CD14-positive monocyte (primary cell): ENCODE data around the gene SLC2A6. TPM values are rescaled to one million over a fixed set of nuclear protein-coding genes. Genes with fewer than 3 reads are reported as not detected.

ENCODE experiments used
- DNase-seq, 3 donors: peaks; one replicate each; pipeline ENCODE4 v3.0.0-alpha.2; 2011 to 2022
- H2AFZ ChIP-seq: 2 replicates; pipeline ENCODE4 v1.6.0; 2012; ENCODE audit warnings: mild to moderate bottlenecking, low read depth, low read length, inconsistent platforms; ENCODE audit not compliant: insufficient read depth, poor library complexity, severe bottlenecking
- H3K27ac ChIP-seq, 2 donors: 1 replicate in 1 of 2; 2 replicates in 1 of 2; pipeline ENCODE4 v1.5.1; 2012 to 2013; ENCODE audit warnings: low read length in 2 of 2, control low read depth in 1 of 2, inconsistent platforms in 1 of 2, low read depth in 1 of 2, mild to moderate bottlenecking in 1 of 2
- H3K27me3 ChIP-seq, 2 donors: one replicate each; pipeline versions ENCODE4 v1.6.0 to v1.6.1; 2011 to 2013; ENCODE audit warnings: low read length in 2 of 2; ENCODE audit not compliant: control insufficient read depth in 2 of 2, insufficient read depth in 2 of 2
- H3K36me3 ChIP-seq, 2 donors: replicated peaks in 1 of 2; 1 replicate in 1 of 2; 2 replicates in 1 of 2; pipeline versions ENCODE4 v1.5.1 to v1.6.1; 2012 to 2013; ENCODE audit warnings: low read length in 2 of 2, control low read depth in 1 of 2, inconsistent platforms in 1 of 2, mild to moderate bottlenecking in 1 of 2; ENCODE audit not compliant: insufficient read depth in 2 of 2, control insufficient read depth in 1 of 2
- H3K4me1 ChIP-seq, 2 donors: 1 replicate in 1 of 2; 2 replicates in 1 of 2; pipeline versions ENCODE4 v1.5.1 to v1.6.1; 2012 to 2013; ENCODE audit warnings: low read length in 2 of 2, control low read depth in 1 of 2, inconsistent platforms in 1 of 2, mild to moderate bottlenecking in 1 of 2, moderate library complexity in 1 of 2; ENCODE audit not compliant: insufficient read depth in 2 of 2, control insufficient read depth in 1 of 2
- H3K4me2 ChIP-seq: replicated peaks from 2 replicates; pipeline ENCODE3; 2012; ENCODE audit warnings: low read length, moderate library complexity, mild to moderate bottlenecking; ENCODE audit not compliant: poor library complexity, severe bottlenecking; ENCODE audit errors: extremely low read depth
- H3K4me3 ChIP-seq, 3 experiments: fragments of 200-600 bp in 1 of 3; sonication (generic) in 1 of 3; replicated peaks in 1 of 3; 1 replicate in 2 of 3; 2 replicates in 1 of 3; pipeline ENCODE4 v1.5.1; 2011 to 2013; ENCODE audit warnings: low read length in 3 of 3, mild to moderate bottlenecking in 3 of 3, control low read depth in 2 of 3, low read depth in 2 of 3, inconsistent platforms in 1 of 3, moderate library complexity in 1 of 3
- H3K79me2 ChIP-seq: 2 replicates; pipeline ENCODE4 v1.6.0; 2012; ENCODE audit warnings: mild to moderate bottlenecking, control low read depth, inconsistent platforms, low read length, moderate library complexity; ENCODE audit not compliant: insufficient read depth
- H3K9ac ChIP-seq: 2 replicates; pipeline ENCODE4 v1.6.0; 2017; ENCODE audit warnings: low read length, mild to moderate bottlenecking; ENCODE audit not compliant: insufficient read depth, poor library complexity, severe bottlenecking
- H3K9me3 ChIP-seq, 2 donors: replicated peaks in 1 of 2; 1 replicate in 1 of 2; 2 replicates in 1 of 2; pipeline versions ENCODE4 v1.5.1 to v1.6.1; 2012 to 2013; ENCODE audit warnings: low read length in 2 of 2, control low read depth in 1 of 2; ENCODE audit not compliant: control insufficient read depth in 1 of 2, insufficient read depth in 1 of 2
- H4K20me1 ChIP-seq: 2 replicates; pipeline ENCODE4 v1.6.0; 2012; ENCODE audit warnings: mild to moderate bottlenecking, low read length, control low read depth, moderate library complexity; ENCODE audit not compliant: insufficient read depth
- H3K27ac Mint-ChIP-seq, 7 donors: one replicate each; pipeline ENCODE4 v1.8.0; 2020; ENCODE audit warnings: mild to moderate bottlenecking in 7 of 7, mixed read lengths in 7 of 7, moderate library complexity in 6 of 7, inconsistent platforms in 2 of 7
- H3K27me3 Mint-ChIP-seq, 3 donors: one replicate each; pipeline ENCODE4 v1.8.0; 2021 to 2022; ENCODE audit warnings: low read depth in 3 of 3, mild to moderate bottlenecking in 3 of 3, mixed read lengths in 3 of 3, moderate library complexity in 3 of 3, inconsistent platforms in 1 of 3
- H3K36me3 Mint-ChIP-seq, 2 donors: one replicate each; pipeline ENCODE4 v1.8.0; 2020; ENCODE audit warnings: mixed read lengths in 2 of 2, inconsistent platforms in 1 of 2, mild to moderate bottlenecking in 1 of 2
- H3K4me1 Mint-ChIP-seq: one replicate; pipeline ENCODE4 v1.8.0; 2020; ENCODE audit warnings: mild to moderate bottlenecking, mixed read lengths
- H3K4me3 Mint-ChIP-seq, 2 donors: one replicate each; pipeline ENCODE4 v1.8.0; 2020; ENCODE audit warnings: mild to moderate bottlenecking in 2 of 2, mixed read lengths in 2 of 2, moderate library complexity in 1 of 2
- H3K9me3 Mint-ChIP-seq, 7 donors: one replicate each; pipeline ENCODE4 v1.8.0; 2020 to 2022; ENCODE audit warnings: mixed read lengths in 7 of 7, mild to moderate bottlenecking in 6 of 7, moderate library complexity in 6 of 7, inconsistent platforms in 2 of 7
- WGBS: methylation state at CpG from one replicate; pipeline ENCODE4 v1.1.5; 2013; ENCODE audit warnings: missing lambda C conversion rate; ENCODE audit not compliant: insufficient coverage; 5-methylcytosine and 5-hydroxymethylcytosine counted together
- intact Hi-C, 2 donors: fragments of 100-400 bp; cut with micrococcal nuclease; formaldehyde crosslinking; loops; one replicate each; pipeline versions ENCODE4 v1.15.0 to v1.15.1; 2023
- polyA plus RNA-seq, 3 donors: library from polyadenylated mRNA; depleted of rRNA in 1 of 3; unstranded in 2 of 3; stranded (reverse) in 1 of 3; fragments of 300-500 nt in 2 of 3; fragments of >200 nt in 1 of 3; fragmentation: Illumina TruSeq in 2 of 3; gene quantifications; 1 replicate in 2 of 3; 2 replicates in 1 of 3; pipeline ENCODE4 v1.2.3, GENCODE V29; 2012 to 2021
- TF ChIP-seq, protein P1 (sequence below): fragments of 200-600 bp; IDR thresholded peaks from one replicate; pipeline ENCODE4 v1.8.0; 2022; ENCODE audit warnings: antibody characterized with exemption, mild to moderate bottlenecking

The SLC2A6 gene
- polyA plus RNA-seq, 3 donors: 43.2 to 127 (median 60.4) TPM

DNA sequence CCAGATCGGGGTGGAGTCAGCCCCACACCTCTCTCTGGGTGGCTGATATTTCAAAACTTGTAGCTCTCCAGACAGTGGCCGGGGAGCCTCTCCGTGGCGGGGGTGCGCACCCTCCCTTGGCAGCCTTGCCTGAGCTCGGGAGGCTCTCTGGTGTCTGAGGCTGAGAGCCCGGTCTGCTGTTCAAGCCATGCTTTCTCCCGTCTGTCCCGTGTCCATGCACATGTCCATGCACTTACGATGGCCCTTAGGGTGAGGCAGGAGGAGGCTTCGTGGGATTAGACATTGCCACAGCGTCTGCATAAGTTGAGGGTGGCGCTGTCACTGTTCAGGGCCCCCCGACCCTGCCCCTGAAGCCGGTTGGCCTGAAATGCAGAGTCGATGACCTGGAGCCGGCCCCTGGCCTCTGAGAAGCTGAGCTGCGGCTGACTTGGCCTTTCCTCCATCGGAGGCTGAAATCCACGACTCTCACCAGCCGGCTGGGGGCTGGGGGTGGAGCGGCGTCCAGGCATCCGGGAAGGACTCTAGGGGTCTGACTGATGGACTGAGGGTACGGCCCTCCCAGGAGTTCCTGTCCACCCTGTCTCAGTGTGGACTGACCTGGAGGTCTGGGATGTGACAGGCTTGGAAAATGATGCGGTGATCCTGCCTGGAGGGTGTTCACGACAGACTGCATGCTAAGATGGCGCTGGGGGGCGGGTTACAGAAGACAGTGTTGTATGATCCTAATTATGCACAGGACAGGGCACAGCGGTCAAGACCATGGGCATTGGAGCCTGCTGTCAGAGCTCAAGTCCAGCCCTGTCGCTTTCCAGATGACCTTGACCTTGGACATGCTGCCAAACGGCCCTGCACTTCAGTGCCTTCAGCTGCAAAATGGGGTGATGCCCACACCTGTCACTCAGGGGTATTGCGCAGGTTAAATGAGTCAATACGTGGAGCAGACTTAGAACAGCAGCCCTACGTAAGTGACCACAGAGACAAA lies 18.3 kb upstream of the SLC2A6 start:
- Mint-ChIP-seq H3K4me3 (no peak overlapping the region), H3K36me3 (no peaks in the 10 kb centered on the region), H3K27me3 (peaks cover 0 to 4% (median 2%) of the 10 kb centered on the region in 3 donors), H3K9me3 (peaks cover 6 to 19% (median 13%) of the 10 kb centered on the region in 7 donors), H3K27ac (no peak overlapping the region), H3K4me1 (no peaks in the 10 kb centered on the region)
- Histone ChIP-seq H3K4me3 (no peak overlapping the region), H2AFZ (no peak overlapping the region), H3K9me3 (peaks cover 7 to 11% of the 10 kb centered on the region in 2 donors), H3K27me3 (no peaks in the 10 kb centered on the region), H4K20me1 (no peaks in the 10 kb centered on the region), H3K36me3 (no peaks in the 10 kb centered on the region), H3K79me2 (no peaks in the 10 kb centered on the region), H3K9ac (no peak overlapping the region), H3K27ac (no peak overlapping the region), H3K4me1 (no peaks in the 10 kb centered on the region), H3K4me2 (no peak overlapping the region)
- intact Hi-C loops: no loop called here
- TF ChIP-seq, protein P1, sequence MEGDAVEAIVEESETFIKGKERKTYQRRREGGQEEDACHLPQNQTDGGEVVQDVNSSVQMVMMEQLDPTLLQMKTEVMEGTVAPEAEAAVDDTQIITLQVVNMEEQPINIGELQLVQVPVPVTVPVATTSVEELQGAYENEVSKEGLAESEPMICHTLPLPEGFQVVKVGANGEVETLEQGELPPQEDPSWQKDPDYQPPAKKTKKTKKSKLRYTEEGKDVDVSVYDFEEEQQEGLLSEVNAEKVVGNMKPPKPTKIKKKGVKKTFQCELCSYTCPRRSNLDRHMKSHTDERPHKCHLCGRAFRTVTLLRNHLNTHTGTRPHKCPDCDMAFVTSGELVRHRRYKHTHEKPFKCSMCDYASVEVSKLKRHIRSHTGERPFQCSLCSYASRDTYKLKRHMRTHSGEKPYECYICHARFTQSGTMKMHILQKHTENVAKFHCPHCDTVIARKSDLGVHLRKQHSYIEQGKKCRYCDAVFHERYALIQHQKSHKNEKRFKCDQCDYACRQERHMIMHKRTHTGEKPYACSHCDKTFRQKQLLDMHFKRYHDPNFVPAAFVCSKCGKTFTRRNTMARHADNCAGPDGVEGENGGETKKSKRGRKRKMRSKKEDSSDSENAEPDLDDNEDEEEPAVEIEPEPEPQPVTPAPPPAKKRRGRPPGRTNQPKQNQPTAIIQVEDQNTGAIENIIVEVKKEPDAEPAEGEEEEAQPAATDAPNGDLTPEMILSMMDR: no peak
- 89% methylated on average over 34 of the region's 35 CpGs for WGBS
- DNase-seq: no peak

DNA sequence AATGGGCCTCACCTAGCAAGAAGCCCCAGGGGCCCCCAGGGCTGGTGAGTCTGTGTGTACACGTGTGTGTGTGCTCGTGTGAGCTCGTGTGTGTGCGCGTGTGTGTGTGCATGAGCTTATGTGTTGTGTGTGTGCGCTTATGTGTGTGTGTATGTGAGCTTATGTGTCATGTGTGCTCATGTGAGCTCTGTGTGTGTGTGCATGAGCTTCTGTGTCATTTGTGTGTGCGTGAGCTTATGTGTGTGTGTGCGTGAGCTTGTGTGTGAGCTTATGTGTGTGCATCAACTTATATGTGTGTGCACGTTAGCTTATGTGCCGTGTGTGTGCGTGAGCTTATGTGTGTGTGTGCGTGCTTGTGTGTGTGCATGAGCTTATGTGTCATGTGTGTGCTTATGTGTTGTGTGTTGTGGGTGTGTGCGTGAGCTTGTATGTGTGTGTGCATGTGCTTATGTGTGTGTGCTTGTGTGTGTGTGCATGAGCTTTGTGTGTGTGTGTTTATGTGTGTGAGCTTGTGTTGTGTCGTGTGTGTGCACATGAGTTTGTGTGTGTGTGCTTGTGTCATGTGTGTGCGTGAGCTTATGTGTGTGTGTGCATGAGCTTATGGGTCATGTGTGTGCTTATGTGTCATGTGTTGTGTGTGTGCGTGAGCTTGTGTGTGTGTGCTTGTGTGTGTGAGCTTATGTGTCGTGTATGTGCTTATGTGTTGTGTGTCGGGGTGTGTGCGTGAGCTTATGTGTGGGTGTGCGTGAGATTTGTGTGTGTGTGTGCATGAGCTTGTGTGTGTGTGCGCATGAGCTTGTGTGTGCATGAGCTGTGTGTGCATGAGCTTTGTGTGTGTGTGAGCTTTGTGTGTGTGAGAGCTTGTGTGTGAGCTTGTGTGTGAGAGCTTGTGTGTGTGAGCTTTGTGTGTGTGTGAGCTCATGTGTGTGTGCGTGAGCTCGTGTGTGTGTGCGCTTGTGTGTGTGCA lies 16.7 kb upstream of the SLC2A6 start:
- Histone ChIP-seq H2AFZ (no peak overlapping the region), H3K27ac (no peak overlapping the region), H3K9ac (no peak overlapping the region), H3K4me3 (no peak overlapping the region), H3K4me1 (no peaks in the 10 kb centered on the region), H3K9me3 (no peaks in the 10 kb centered on the region), H3K79me2 (no peaks in the 10 kb centered on the region), H3K4me2 (no peak overlapping the region), H3K36me3 (no peaks in the 10 kb centered on the region), H3K27me3 (no peaks in the 10 kb centered on the region), H4K20me1 (no peaks in the 10 kb centered on the region)
- 98% methylated on average over 23 of the region's 24 CpGs for WGBS
- H3K36me3 Mint-ChIP-seq: no peaks in the 10 kb centered on the region
- H3K4me1 Mint-ChIP-seq: no peaks in the 10 kb centered on the region
- TF ChIP-seq, protein P1: no peak
- no peak overlapping the region for H3K27ac Mint-ChIP-seq
- DNase-seq: no peak
- intact Hi-C loops: no loop called here
- no peak overlapping the region for H3K4me3 Mint-ChIP-seq
- H3K9me3 Mint-ChIP-seq: peaks cover 0 to 6% (median under 1%) of the 10 kb centered on the region in 7 donors
- peaks cover 2 to 7% (median 2%) of the 10 kb centered on the region in 3 donors for H3K27me3 Mint-ChIP-seq
